ENCODE results near the gene ABCA9. TPM values are rescaled to one million over a fixed set of nuclear protein-coding genes. Genes with fewer than 3 reads are reported as not detected.

The ABCA9 gene
- total RNA-seq, 1 experiment from 2014 or later = 0.05 TPM

GRCh38 chr17:69061721-69062556 is 1.2 kb upstream of the ABCA9 start:
- no peak for ATAC-seq

DNA sequence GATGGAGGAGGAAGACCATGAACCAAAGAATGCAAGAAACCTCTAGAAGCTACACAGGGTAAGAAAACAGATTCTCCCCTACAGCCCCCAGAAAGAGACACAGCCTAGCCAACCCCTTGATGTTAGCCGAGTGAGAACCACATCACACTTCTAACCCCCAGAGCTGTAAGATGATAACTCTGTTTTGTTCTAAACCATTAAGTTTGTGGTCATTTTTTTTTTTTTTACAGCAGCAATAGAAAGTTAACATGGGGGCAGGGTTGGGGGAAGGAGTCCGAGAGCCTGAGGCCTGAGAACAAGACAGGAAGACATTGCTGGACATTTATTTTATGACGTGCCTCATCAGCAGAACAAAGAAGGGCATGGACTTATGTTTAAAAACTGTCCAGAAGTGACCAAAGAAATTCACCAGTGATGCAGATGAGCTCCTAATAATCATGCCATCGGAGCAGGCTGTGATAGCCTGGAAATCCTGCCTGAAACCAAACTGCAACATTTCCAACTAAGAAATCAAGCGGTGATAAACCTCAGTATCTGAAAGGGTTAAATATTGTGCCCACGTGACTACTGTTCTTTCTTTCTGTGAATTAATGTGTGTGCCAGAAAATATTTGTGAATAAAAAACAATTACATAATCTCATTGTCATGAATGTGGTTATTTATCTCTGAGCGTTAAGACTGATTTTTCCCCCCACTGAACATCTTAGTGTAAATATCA is 1.1 kb downstream of the ABCA9 start:
- H3K9me3 ChIP-seq (ENCODE audit: control insufficient read depth, insufficient read depth, low read depth, low read length) = no peaks in the 10 kb centered on the region
- intact Hi-C loops (cut with micrococcal nuclease; ENCODE audit: unreplicated experiment) (no loop called here), in situ Hi-C loops (cut with HindIII; ENCODE audit: low pct_unique_long_range_greater_than_20kb, low sequenced_read_pairs) (no loop called here)
- ATAC-seq = no peak
- TF ChIP-seq SIN3A (IDR thresholded peaks at IDR 0.05; ENCODE audit: borderline replicate concordance, insufficient read depth, low read depth, low read length) = no peak
- no peak for TF ChIP-seq REST (IDR thresholded peaks at IDR 0.05; ENCODE audit: insufficient read depth in 1 of 2, low read depth in 2 of 2, low read length in 1 of 2)
- no peaks in the 10 kb centered on the region for H3K27me3 ChIP-seq (ENCODE audit: control insufficient read depth, insufficient read depth, low read length)
- POLR2A ChIA-PET = no interaction called here
- no peak overlapping the region for H3K4me3 ChIP-seq (ENCODE audit: low read depth in 2 of 2, low read length in 2 of 2)
- H3K27ac ChIP-seq (ENCODE audit: low read length) = no peak overlapping the region
- BruUV-seq (replicated peaks) = no TSS peak
- DNase-seq (ENCODE audit: low read depth, low spot score) = no peak
- no peaks in the 10 kb centered on the region for H3K36me3 ChIP-seq (ENCODE audit: control insufficient read depth, insufficient read depth, low read length)
- CTCF ChIA-PET = no interaction called here
- no peaks in the 10 kb centered on the region for H3K4me1 ChIP-seq (ENCODE audit: control insufficient read depth, insufficient read depth, low read length)

More at GRCh38 chr17:69061721-69062556, 1.2 kb upstream of the ABCA9 start:
- POLR2A ChIA-PET = no interaction called here
- DNase-seq (ENCODE audit: low read depth, low spot score) = no peak
- intact Hi-C loops (cut with micrococcal nuclease; ENCODE audit: unreplicated experiment) = no loop called here
- no TSS peak for BruUV-seq (replicated peaks)
- H3K36me3 ChIP-seq (ENCODE audit: control insufficient read depth, insufficient read depth, low read length) = no peaks in the 10 kb centered on the region
- CTCF ChIA-PET = no interaction called here
- H3K27me3 ChIP-seq (ENCODE audit: control insufficient read depth, insufficient read depth, low read length) = no peaks in the 10 kb centered on the region
- in situ Hi-C loops (cut with HindIII; ENCODE audit: low pct_unique_long_range_greater_than_20kb, low sequenced_read_pairs) = no loop called here
- no peak overlapping the region for H3K4me3 ChIP-seq (ENCODE audit: low read depth in 2 of 2, low read length in 2 of 2)
- no peaks in the 10 kb centered on the region for H3K4me1 ChIP-seq (ENCODE audit: control insufficient read depth, insufficient read depth, low read length)
- H3K9me3 ChIP-seq (ENCODE audit: control insufficient read depth, insufficient read depth, low read depth, low read length) = no peaks in the 10 kb centered on the region
- TF ChIP-seq REST (IDR thresholded peaks at IDR 0.05; ENCODE audit: insufficient read depth in 1 of 2, low read depth in 2 of 2, low read length in 1 of 2) (no peak), SIN3A (IDR thresholded peaks at IDR 0.05; ENCODE audit: borderline replicate concordance, insufficient read depth, low read depth, low read length) (no peak), TCF7L2 (IDR thresholded peaks at IDR 0.05; ENCODE audit: low read depth, low read length) (no peak), POLR2AphosphoS5 (IDR thresholded peaks at IDR 0.05; ENCODE audit: low read depth, low read length) (no peak)
- TF ChIP-seq, protein P1, sequence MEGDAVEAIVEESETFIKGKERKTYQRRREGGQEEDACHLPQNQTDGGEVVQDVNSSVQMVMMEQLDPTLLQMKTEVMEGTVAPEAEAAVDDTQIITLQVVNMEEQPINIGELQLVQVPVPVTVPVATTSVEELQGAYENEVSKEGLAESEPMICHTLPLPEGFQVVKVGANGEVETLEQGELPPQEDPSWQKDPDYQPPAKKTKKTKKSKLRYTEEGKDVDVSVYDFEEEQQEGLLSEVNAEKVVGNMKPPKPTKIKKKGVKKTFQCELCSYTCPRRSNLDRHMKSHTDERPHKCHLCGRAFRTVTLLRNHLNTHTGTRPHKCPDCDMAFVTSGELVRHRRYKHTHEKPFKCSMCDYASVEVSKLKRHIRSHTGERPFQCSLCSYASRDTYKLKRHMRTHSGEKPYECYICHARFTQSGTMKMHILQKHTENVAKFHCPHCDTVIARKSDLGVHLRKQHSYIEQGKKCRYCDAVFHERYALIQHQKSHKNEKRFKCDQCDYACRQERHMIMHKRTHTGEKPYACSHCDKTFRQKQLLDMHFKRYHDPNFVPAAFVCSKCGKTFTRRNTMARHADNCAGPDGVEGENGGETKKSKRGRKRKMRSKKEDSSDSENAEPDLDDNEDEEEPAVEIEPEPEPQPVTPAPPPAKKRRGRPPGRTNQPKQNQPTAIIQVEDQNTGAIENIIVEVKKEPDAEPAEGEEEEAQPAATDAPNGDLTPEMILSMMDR (IDR thresholded peaks at IDR 0.05) = no peak
- H3K27ac ChIP-seq (ENCODE audit: low read length) = no peak overlapping the region
